OCI-LY7 (cell line): ENCODE data around the gene GNAI2. TPM values are rescaled to one million over a fixed set of nuclear protein-coding genes. Genes with fewer than 3 reads are reported as not detected.

Source experiments
- BruUV-seq: library from RNA; stranded (reverse); fragments of 400-500 nt; replicated peaks from 2 replicates; lab custom pipeline; 2021; lab: Mats Ljungman, UMichigan
- CTCF ChIA-PET: fragments of 300-600 bp; sonication (Branson Sonifier 250); formaldehyde crosslinking; loops from one replicate; lab custom pipeline; 2022; ENCODE audit warnings: antibody characterized with exemption; ENCODE audit not compliant: unreplicated experiment; lab: Charles Lee
- POLR2A ChIA-PET: fragments of 300-600 bp; sonication (Branson Sonifier 250); formaldehyde crosslinking; loops from one replicate; lab custom pipeline; 2022; ENCODE audit warnings: antibody characterized with exemption; lab: Charles Lee
- DNase-seq: peaks from one replicate; pipeline ENCODE4 v3.0.0-alpha.2; 2015; ENCODE audit warnings: low spot score
- H2AFZ ChIP-seq: fragments of 200-600 bp; sonication (generic), shearing (Covaris generic); 2 replicates; pipeline ENCODE4 v1.6.1; 2014; ENCODE audit warnings: mild to moderate bottlenecking, antibody characterized with exemption, low read length, moderate library complexity
- H3K27ac ChIP-seq: fragments of 200-600 bp; sonication (generic); 2 replicates; pipeline ENCODE4 v1.5.1; 2014; ENCODE audit warnings: mixed run types, low read depth, mild to moderate bottlenecking, moderate library complexity, low read length, inconsistent platforms; ENCODE audit not compliant: poor library complexity, severe bottlenecking
- H3K36me3 ChIP-seq: fragments of 200-600 bp; sonication (generic); 2 replicates; pipeline ENCODE4 v1.6.1; 2014; ENCODE audit warnings: mild to moderate bottlenecking, antibody characterized with exemption, low read length, moderate library complexity, mixed read lengths; ENCODE audit not compliant: insufficient read depth
- H3K4me1 ChIP-seq: fragments of 200-600 bp; sonication (generic); 2 replicates; pipeline ENCODE4 v1.5.1; 2014; ENCODE audit warnings: mild to moderate bottlenecking, low read length; ENCODE audit not compliant: insufficient read depth, poor library complexity, severe bottlenecking
- H3K4me2 ChIP-seq: fragments of 200-600 bp; sonication (generic); 2 replicates; pipeline ENCODE4 v1.6.1; 2014; ENCODE audit warnings: mild to moderate bottlenecking, low read length
- H3K4me3 ChIP-seq: fragments of 200-600 bp; sonication (generic); 2 replicates; pipeline ENCODE4 v1.5.1; 2014; ENCODE audit warnings: mild to moderate bottlenecking, low read depth, low read length; ENCODE audit not compliant: poor library complexity, severe bottlenecking
- H3K79me2 ChIP-seq: fragments of 200-600 bp; sonication (generic); 2 replicates; pipeline ENCODE4 v1.6.1; 2016; ENCODE audit warnings: low read depth, mild to moderate bottlenecking, low read length, moderate library complexity, mixed read lengths; ENCODE audit not compliant: insufficient read depth
- H3K9me2 ChIP-seq: fragments of 200-600 bp; sonication (generic); 2 replicates; pipeline ENCODE4 v1.6.1; 2016; ENCODE audit warnings: mild to moderate bottlenecking, low read length, mixed read lengths; ENCODE audit not compliant: insufficient read depth
- H3K9me3 ChIP-seq: fragments of 200-600 bp; sonication (generic); 2 replicates; pipeline ENCODE4 v1.6.1; 2014; ENCODE audit warnings: mild to moderate bottlenecking, mixed run types, low read length, mixed read lengths
- H4K20me1 ChIP-seq: fragments of 200-600 bp; sonication (generic); 2 replicates; pipeline ENCODE4 v1.6.1; 2014; ENCODE audit warnings: mild to moderate bottlenecking, antibody characterized with exemption, low read length, moderate library complexity, mixed read lengths; ENCODE audit not compliant: insufficient read depth
- CTCF ChIP-seq: fragments of 200-600 bp; sonication (generic); conservative IDR thresholded peaks from 2 replicates; pipeline ENCODE4 v1.5.1; 2014; ENCODE audit warnings: mild to moderate bottlenecking, antibody characterized with exemption, low read length, moderate library complexity, mixed read lengths
- EZH2phosphoT487 ChIP-seq: fragments of 200-600 bp; sonication (generic); IDR thresholded peaks from 2 replicates; pipeline ENCODE4 v1.6.1; 2018; ENCODE audit warnings: low read depth, borderline replicate concordance, mild to moderate bottlenecking, mixed run types, antibody characterized with exemption, low read length, moderate library complexity, mixed read lengths
- intact Hi-C: fragments of 100-400 bp; cut with micrococcal nuclease; formaldehyde crosslinking; loops from one replicate; pipeline ENCODE4 v1.10.0; 2022; ENCODE audit not compliant: unreplicated experiment
- total RNA-seq, 2 experiments: library from RNA; depleted of rRNA in 1 of 2; stranded (reverse); fragments of >200 nt in 1 of 2; shearing (Covaris generic) in 1 of 2; gene quantifications; 2 replicates each; pipeline ENCODE4 v1.2.3, GENCODE V29; 2014 to 2022

Gene GNAI2
- total RNA-seq, 2 experiments from 2014 or later = 190 to 256 TPM

GRCh38 chr3:50248387-50248786, 12.4 kb downstream of the GNAI2 start:
- H3K36me3 ChIP-seq = peaks cover 61% of the 10 kb centered on the region
- DNase-seq = no peak
- H3K4me3 ChIP-seq = no peak overlapping the region
- H3K4me1 ChIP-seq = peaks cover 43% of the 10 kb centered on the region
- peaks cover 5% of the 10 kb centered on the region; the same call in 1 of the 2 replicates for H4K20me1 ChIP-seq
- no TSS peak for BruUV-seq
- intact Hi-C loops = no loop called here
- no peak overlapping the region for H2AFZ ChIP-seq
- H3K9me3 ChIP-seq = no peaks in the 10 kb centered on the region
- H3K79me2 ChIP-seq = peaks cover 39% of the 10 kb centered on the region
- H3K9me2 ChIP-seq = no peaks in the 10 kb centered on the region
- H3K27ac ChIP-seq = no peak overlapping the region
- POLR2A ChIA-PET = no interaction called here
- CTCF ChIA-PET = no interaction called here
- TF ChIP-seq CTCF (no peak), EZH2phosphoT487 (no peak)
- H3K4me2 ChIP-seq = no peak overlapping the region

- H3K36me3 ChIP-seq = peaks cover 64% of the 10 kb centered on the region
- ChIA-PET POLR2A (interaction anchor here (0.6 kb wide), 1 partner anchor 230 kb away, joined by 3 read pairs; no protein-coding TSS in a partner anchor), CTCF (interaction anchor here (1.0 kb wide), 1 partner anchor 55 kb away, joined by 3 read pairs; no protein-coding TSS in a partner anchor)
- H3K79me2 ChIP-seq = peaks cover 39% of the 10 kb centered on the region
- H3K9me2 ChIP-seq = no peaks in the 10 kb centered on the region
- no peak overlapping the region for H3K4me3 ChIP-seq
- TF ChIP-seq EZH2phosphoT487 (no peak), CTCF (no peak)
- H3K27ac ChIP-seq = no peak overlapping the region
- H3K9me3 ChIP-seq = no peaks in the 10 kb centered on the region
- peaks cover 40% of the 10 kb centered on the region for H3K4me1 ChIP-seq
- intact Hi-C loops = no loop called here
- no peak for DNase-seq
- H4K20me1 ChIP-seq = peaks cover 5% of the 10 kb centered on the region; the same call in 1 of the 2 replicates
- H2AFZ ChIP-seq = no peak overlapping the region
- H3K4me2 ChIP-seq = no peak overlapping the region
- BruUV-seq = no TSS peak
Measured at GRCh38 chr3:50249457-50249856, 13.5 kb downstream of the GNAI2 start.

GRCh38 chr3:50250514-50250913, 14.5 kb downstream of the GNAI2 start:
- peaks cover 70% of the 10 kb centered on the region for H3K36me3 ChIP-seq
- no peaks in the 10 kb centered on the region for H3K9me2 ChIP-seq
- TF ChIP-seq CTCF = no peak
- no peak for TF ChIP-seq EZH2phosphoT487
- H3K4me1 ChIP-seq = peaks cover 36% of the 10 kb centered on the region
- DNase-seq = no peak
- H3K4me2 ChIP-seq = no peak overlapping the region
- CTCF ChIA-PET = interaction anchor here (0.6 kb wide), 1 partner anchor 9 kb away, joined by 3 read pairs; no protein-coding TSS in a partner anchor
- no peaks in the 10 kb centered on the region for H3K9me3 ChIP-seq
- intact Hi-C loops = no loop called here
- POLR2A ChIA-PET = interaction anchor here (0.6 kb wide), 3 partner anchors 13 to 742 kb away, joined by 3 to 4 read pairs (median 3); no protein-coding TSS in a partner anchor
- H3K79me2 ChIP-seq = peaks cover 39% of the 10 kb centered on the region
- peaks cover 5% of the 10 kb centered on the region; the same call in 1 of the 2 replicates for H4K20me1 ChIP-seq
- no peak overlapping the region for H3K27ac ChIP-seq
- no TSS peak for BruUV-seq
- no peak overlapping the region for H2AFZ ChIP-seq
- H3K4me3 ChIP-seq = no peak overlapping the region
